CD4-positive, alpha-beta T cell (primary cell): ENCODE measurements around the gene TM4SF20. TPM values are rescaled to one million over a fixed set of nuclear protein-coding genes. Genes with fewer than 3 reads are reported as not detected.

Experiments used
- ATAC-seq: fragments of 200-7000 bp; cut with Tn5 transposase; one replicate; pipeline ENCODE4 v1.10.0; 2022; ENCODE audit warnings: mild to moderate bottlenecking; ENCODE audit not compliant: poor library complexity
- CTCF ChIA-PET: fragments of 350-600 bp; sonication (Branson Sonifier 250); formaldehyde crosslinking; loops from one replicate; lab custom pipeline; 2021; ENCODE audit warnings: antibody characterized with exemption, inconsistent platforms; lab: Charles Lee
- POLR2A ChIA-PET: fragments of 350-600 bp; sonication (Branson Sonifier 250); formaldehyde crosslinking; loops from one replicate; lab custom pipeline; 2021; ENCODE audit warnings: antibody characterized with exemption, inconsistent platforms; lab: Charles Lee
- DNase-seq, 14 experiments: peaks; one replicate each; pipeline ENCODE4 v3.0.0-alpha.2; 2013 to 2020; ENCODE audit warnings: mixed read lengths in 2 of 14
- H3K27ac ChIP-seq, 2 donors: one replicate each; pipeline versions ENCODE4 v1.5.1 to v1.7.0; 2013; ENCODE audit warnings: low read length in 2 of 2, low read depth in 1 of 2, mild to moderate bottlenecking in 1 of 2
- H3K27me3 ChIP-seq, 2 experiments: 1 replicate in 1 of 2; 2 replicates in 1 of 2; pipeline versions ENCODE4 v1.6.1 to v1.7.0; 2013; ENCODE audit warnings: low read length in 2 of 2, control low read depth in 1 of 2, mild to moderate bottlenecking in 1 of 2, moderate library complexity in 1 of 2; ENCODE audit not compliant: insufficient read depth in 2 of 2, control insufficient read depth in 1 of 2
- H3K36me3 ChIP-seq: one replicate; pipeline ENCODE4 v1.6.1; 2013; ENCODE audit warnings: low read length, control low read depth; ENCODE audit not compliant: insufficient read depth
- H3K4me1 ChIP-seq: one replicate; pipeline ENCODE4 v1.6.1; 2013; ENCODE audit warnings: low read length, control low read depth; ENCODE audit not compliant: insufficient read depth
- H3K4me3 ChIP-seq: one replicate; pipeline ENCODE4 v1.5.1; 2013; ENCODE audit warnings: mild to moderate bottlenecking, low read length, moderate library complexity
- H3K9me3 ChIP-seq, 2 experiments: 1 replicate in 1 of 2; 2 replicates in 1 of 2; pipeline versions ENCODE4 v1.6.1 to v1.7.0; 2013; ENCODE audit warnings: low read length in 2 of 2, mild to moderate bottlenecking in 2 of 2, control low read depth in 1 of 2, moderate library complexity in 1 of 2; ENCODE audit not compliant: control insufficient read depth in 1 of 2, insufficient read depth in 1 of 2
- H3K27ac Mint-ChIP-seq: one replicate; pipeline ENCODE4 v1.8.0; 2020; ENCODE audit warnings: mixed read lengths
- H3K27me3 Mint-ChIP-seq: one replicate; pipeline ENCODE4 v1.8.0; 2021; ENCODE audit warnings: mixed read lengths
- H3K36me3 Mint-ChIP-seq: one replicate; pipeline ENCODE4 v1.8.0; 2021; ENCODE audit warnings: low read depth, mixed read lengths
- H3K4me1 Mint-ChIP-seq: one replicate; pipeline ENCODE4 v1.8.0; 2021; ENCODE audit warnings: low read depth, mixed read lengths
- H3K4me3 Mint-ChIP-seq: one replicate; pipeline ENCODE4 v1.8.0; 2020; ENCODE audit warnings: mild to moderate bottlenecking, mixed read lengths
- H3K9me3 Mint-ChIP-seq: one replicate; pipeline ENCODE4 v1.8.0; 2020; ENCODE audit warnings: mixed read lengths
- CTCF ChIP-seq: fragments of 200-600 bp; IDR thresholded peaks from one replicate; pipeline ENCODE4 v1.8.0; 2022; ENCODE audit warnings: antibody characterized with exemption, mild to moderate bottlenecking
- intact Hi-C, 2 experiments: fragments of 100-400 bp; cut with DNase I in 1 of 2; cut with micrococcal nuclease in 1 of 2; formaldehyde crosslinking; loops; one replicate each; pipeline versions ENCODE4 v1.15.1 to v1.9.0; 2023 to 2025; cut with DNase I, micrococcal nuclease
- total RNA-seq, 174 experiments: library from RNA in 2 of 174; stranded (reverse) in 2 of 174; gene quantifications; one replicate each; pipeline ENCODE4 v1.2.3 and lab custom pipeline; 2021 to 2026

Gene TM4SF20
- total RNA-seq, 2 experiments from 2014 or later, result not detected

- no peaks in the 10 kb centered on the region for H3K27me3 ChIP-seq
- H3K4me1 Mint-ChIP-seq, result no peaks in the 10 kb centered on the region
- POLR2A ChIA-PET, result no interaction called here
- no peaks in the 10 kb centered on the region for H3K9me3 Mint-ChIP-seq
- no peaks in the 10 kb centered on the region for H3K4me1 ChIP-seq
- no peak overlapping the region for H3K27ac Mint-ChIP-seq
- H3K27me3 Mint-ChIP-seq, result no peaks in the 10 kb centered on the region
- CTCF ChIA-PET, result no interaction called here
- DNase-seq (no peak), ATAC-seq (no peak)
- no peak overlapping the region for H3K4me3 ChIP-seq
- H3K9me3 ChIP-seq, result no peaks in the 10 kb centered on the region
- intact Hi-C loops, result no loop called here
- peaks cover 23% of the 10 kb centered on the region for H3K36me3 ChIP-seq
- no peak for TF ChIP-seq CTCF
- H3K27ac ChIP-seq, result no peak overlapping the region
- H3K36me3 Mint-ChIP-seq, result peaks cover 68% of the 10 kb centered on the region
- H3K4me3 Mint-ChIP-seq, result no peak overlapping the region
Measured at GRCh38 chr2:227340106-227340505, 39.0 kb downstream of the TM4SF20 start.

GRCh38 chr2:227339098-227339599 is 40.0 kb downstream of the TM4SF20 start:
- POLR2A ChIA-PET, result no interaction called here
- Mint-ChIP-seq H3K27me3 (no peaks in the 10 kb centered on the region), H3K4me3 (no peak overlapping the region), H3K9me3 (no peaks in the 10 kb centered on the region), H3K27ac (no peak overlapping the region), H3K36me3 (peaks cover 77% of the 10 kb centered on the region), H3K4me1 (no peaks in the 10 kb centered on the region)
- Histone ChIP-seq H3K4me3 (no peak overlapping the region), H3K27me3 (no peaks in the 10 kb centered on the region), H3K36me3 (peaks cover 29% of the 10 kb centered on the region), H3K9me3 (no peaks in the 10 kb centered on the region), H3K4me1 (no peaks in the 10 kb centered on the region), H3K27ac (no peak overlapping the region)
- DNase-seq (no peak), ATAC-seq (no peak)
- intact Hi-C loops, result no loop called here
- TF ChIP-seq CTCF, result no peak
- CTCF ChIA-PET, result no interaction called here

- no peak overlapping the region for H3K4me3 Mint-ChIP-seq
- no peaks in the 10 kb centered on the region for H3K4me1 Mint-ChIP-seq
- no peak overlapping the region for H3K27ac Mint-ChIP-seq
- Histone ChIP-seq H3K27ac (no peak overlapping the region), H3K36me3 (peaks cover 40% of the 10 kb centered on the region), H3K27me3 (no peaks in the 10 kb centered on the region), H3K4me1 (no peaks in the 10 kb centered on the region), H3K4me3 (no peak overlapping the region), H3K9me3 (no peaks in the 10 kb centered on the region)
- intact Hi-C loops, result no loop called here
- POLR2A ChIA-PET, result no interaction called here
- no peak for TF ChIP-seq CTCF
- H3K36me3 Mint-ChIP-seq, result peaks cover 86% of the 10 kb centered on the region
- CTCF ChIA-PET, result no interaction called here
- no peak for ATAC-seq
- no peaks in the 10 kb centered on the region for H3K27me3 Mint-ChIP-seq
- no peak for DNase-seq
- no peaks in the 10 kb centered on the region for H3K9me3 Mint-ChIP-seq
Measured at GRCh38 chr2:227337442-227337841, 41.7 kb downstream of the TM4SF20 start.
